ENCODE data around the gene PNPLA7. TPM values are rescaled to one million over a fixed set of nuclear protein-coding genes. Genes with fewer than 3 reads are reported as not detected.
"Not testable (repeated sequence)": the region's sequence is repeated elsewhere in the genome, so short reads cannot be mapped to it uniquely, and the experiment has no call there.

Gene PNPLA7
- total RNA-seq, result 10 to 100 TPM; 11.4 to 48.6 (median 27.2) TPM

- H3K4me1 ChIP-seq, result peaks cover 0 to 17% (median 5%) of the 10 kb centered on the region in 4 donors
- H3K27ac ChIP-seq, result peak within 1 kb of the TSS; percentile 88 to 98 (median 94)
- H3K27me3 ChIP-seq, result no peaks in the 10 kb centered on the region
- TF ChIP-seq POLR2A (IDR thresholded peaks at IDR 0.05), result peak in 1 of 2 donors; percentile 45
- TF ChIP-seq CTCF (IDR thresholded peaks at IDR 0.05), result no peak
- H3K4me3 ChIP-seq, result peak within 1 kb of the TSS; percentile 78 to 98 (median 88)
- no peaks in the 10 kb centered on the region for H3K9me3 ChIP-seq
- H3K36me3 ChIP-seq, result peaks cover 0 to 22% (median 0%) of the 10 kb centered on the region in 3 donors
- DNase-seq, result peak; percentile 83 to 94 (median 89)
Measured at GRCh38 chr9:137550231-137550621, at the start of gene PNPLA7. Gene PNPLA7, minus strand, starts transcription at chr9:137550402. Its CDS starts 205 bp downstream, at chr9:137550197.

- no peaks in the 10 kb centered on the region for H3K27me3 ChIP-seq
- H3K4me3 ChIP-seq, result no peak overlapping the region
- no peaks in the 10 kb centered on the region for H3K36me3 ChIP-seq
- DNase-seq, result no peak
- TF ChIP-seq POLR2A (IDR thresholded peaks at IDR 0.05) (no peak), CTCF (IDR thresholded peaks at IDR 0.05) (no peak)
- no peak overlapping the region for H3K27ac ChIP-seq
- H3K4me1 ChIP-seq, result no peaks in the 10 kb centered on the region
- H3K9me3 ChIP-seq, result no peaks in the 10 kb centered on the region
Measured at GRCh38 chr9:137598943-137599342, 48.7 kb upstream of the PNPLA7 start.

GRCh38 chr9:137596577-137596976, 46.4 kb upstream of the PNPLA7 start:
- H3K27me3 ChIP-seq, DNase-seq, H3K9me3 ChIP-seq, H3K36me3 ChIP-seq, H3K4me1 ChIP-seq, H3K4me3 ChIP-seq, H3K27ac ChIP-seq: not testable (repeated sequence)

- Histone ChIP-seq H3K36me3 (peaks cover 0 to 3% (median 0%) of the 10 kb centered on the region in 3 donors), H3K27ac (no peak overlapping the region), H3K27me3 (no peaks in the 10 kb centered on the region), H3K4me3 (no peak overlapping the region), H3K9me3 (no peaks in the 10 kb centered on the region), H3K4me1 (peaks cover 0 to 19% (median 11%) of the 10 kb centered on the region in 4 donors)
- DNase-seq, result no peak
- no peak for TF ChIP-seq CTCF (IDR thresholded peaks at IDR 0.05)
- no peak for TF ChIP-seq POLR2A (IDR thresholded peaks at IDR 0.05)
Measured at GRCh38 chr9:137593176-137593575, 43.0 kb upstream of the PNPLA7 start.

- Histone ChIP-seq H3K27me3 (no peaks in the 10 kb centered on the region), H3K4me3 (no peak overlapping the region), H3K36me3 (peaks cover 0 to 7% (median 0%) of the 10 kb centered on the region in 3 donors), H3K27ac (no peak overlapping the region), H3K9me3 (no peaks in the 10 kb centered on the region), H3K4me1 (peaks cover 0 to 19% (median 11%) of the 10 kb centered on the region in 4 donors)
- TF ChIP-seq POLR2A (IDR thresholded peaks at IDR 0.05), result no peak
- TF ChIP-seq CTCF (IDR thresholded peaks at IDR 0.05), result no peak
- no peak for DNase-seq
Measured at GRCh38 chr9:137592767-137593166, 42.6 kb upstream of the PNPLA7 start.

GRCh38 chr9:137590469-137591383, 40.5 kb upstream of the PNPLA7 start, which contains the start of gene ZMYND19:
Gene ZMYND19, minus strand, starts transcription at chr9:137590512. Its CDS starts 249 bp downstream, at chr9:137590263.
- Histone ChIP-seq H3K4me1 (peaks cover 0 to 19% (median 11%) of the 10 kb centered on the region in 4 donors), H3K4me3 (peak within 1 kb of the TSS; percentile 85 to 94 (median 92)), H3K36me3 (peaks cover 0 to 24% (median 0%) of the 10 kb centered on the region in 3 donors), H3K9me3 (no peaks in the 10 kb centered on the region), H3K27me3 (no peaks in the 10 kb centered on the region), H3K27ac (peak within 1 kb of the TSS; percentile 66 to 79 (median 74))
- TF ChIP-seq POLR2A (IDR thresholded peaks at IDR 0.05), result peak in 1 of 2 donors; percentile 37
- TF ChIP-seq CTCF (IDR thresholded peaks at IDR 0.05), result no peak
- peak; percentile 82 to 94 (median 94) for DNase-seq
